WERI-Rb-1 (cell line): ENCODE measurements around the gene DUSP22.

ENCODE experiments used
- DNase-seq: peaks from one replicate; pipeline ENCODE4 v3.0.0-alpha.2; 2020
- H3K27ac ChIP-seq: fragments of 250-450 bp; sonication (Bioruptor Pico); 2 replicates; pipeline ENCODE4 v1.5.1; 2020; ENCODE audit warnings: mild to moderate bottlenecking, moderate library complexity
- H3K27me3 ChIP-seq: fragments of 250-450 bp; sonication (Bioruptor Pico); 2 replicates; pipeline ENCODE4 v1.5.1; 2021; ENCODE audit warnings: mild to moderate bottlenecking, low read depth, moderate library complexity; ENCODE audit not compliant: insufficient read depth, severe bottlenecking
- H3K36me3 ChIP-seq: fragments of 250-450 bp; sonication (Bioruptor Pico); 2 replicates; pipeline ENCODE4 v1.5.1; 2020; ENCODE audit warnings: mild to moderate bottlenecking, moderate library complexity
- H3K4me3 ChIP-seq: 2 replicates; pipeline ENCODE4 v1.5.1; 2011; ENCODE audit warnings: low read depth, mild to moderate bottlenecking, control low read depth, low read length
- H3K9me3 ChIP-seq: fragments of 250-450 bp; sonication (Bioruptor Pico); 2 replicates; pipeline ENCODE4 v1.5.1; 2021; ENCODE audit warnings: mild to moderate bottlenecking, moderate library complexity; ENCODE audit not compliant: severe bottlenecking
- CTCF ChIP-seq: IDR thresholded peaks from 2 replicates; pipeline ENCODE4 v1.5.1; 2011; ENCODE audit warnings: low read depth, mild to moderate bottlenecking, control low read depth, inconsistent platforms, low read length

Gene DUSP22

DNA sequence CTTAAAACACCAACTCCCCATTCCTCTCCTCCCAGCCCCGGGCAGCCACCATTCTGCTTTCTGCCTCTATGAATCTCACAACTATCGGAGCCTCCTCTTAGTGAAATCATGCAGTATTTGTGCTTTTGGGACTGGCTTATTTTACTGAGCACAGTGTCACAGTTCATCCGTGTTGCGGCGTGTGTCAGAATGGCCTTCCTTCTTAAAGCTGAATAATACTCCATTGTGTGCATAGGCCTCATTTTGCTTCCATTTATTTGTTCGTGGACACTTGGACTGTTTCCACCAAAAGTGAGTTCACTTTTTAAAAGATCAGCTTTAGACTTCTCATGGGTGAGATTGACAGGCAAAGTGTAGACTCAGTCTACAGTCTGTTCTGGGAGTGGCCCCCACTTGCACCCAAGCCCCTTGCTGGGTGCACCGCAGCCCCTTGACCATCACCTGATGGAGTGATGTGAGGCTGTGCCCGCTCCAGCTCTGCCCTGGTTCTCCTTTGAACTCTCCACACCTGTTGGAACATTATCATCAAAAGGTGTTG, 12.6 kb downstream of the DUSP22 start:
- TF ChIP-seq CTCF: no peak

GRCh38 chr6:305371-306206, 13.3 kb downstream of the DUSP22 start:
- Histone ChIP-seq H3K4me3 (no peak overlapping the region), H3K36me3 (no peaks in the 10 kb centered on the region), H3K9me3 (no peaks in the 10 kb centered on the region), H3K27me3 (peaks cover 59% of the 10 kb centered on the region), H3K27ac (no peak overlapping the region)
- no peak for TF ChIP-seq CTCF
- no peak for DNase-seq

More for the DNA sequence above, 12.6 kb downstream of the DUSP22 start:
- DNase-seq: no peak
- Histone ChIP-seq H3K9me3 (no peaks in the 10 kb centered on the region), H3K27me3 (peaks cover 59% of the 10 kb centered on the region), H3K4me3 (no peak overlapping the region), H3K27ac (no peak overlapping the region), H3K36me3 (no peaks in the 10 kb centered on the region)

GRCh38 chr6:306641-307061, 14.4 kb downstream of the DUSP22 start:
- H3K4me3 ChIP-seq: no peak overlapping the region

GRCh38 chr6:307065-307814, 15.0 kb downstream of the DUSP22 start:
- Histone ChIP-seq H3K9me3 (no peaks in the 10 kb centered on the region), H3K27ac (no peak overlapping the region), H3K27me3 (peaks cover 52% of the 10 kb centered on the region), H3K36me3 (no peaks in the 10 kb centered on the region), H3K4me3 (no peak overlapping the region)
- no peak for TF ChIP-seq CTCF
- DNase-seq: no peak

More at GRCh38 chr6:306641-307061, 14.4 kb downstream of the DUSP22 start:
- no peak for DNase-seq
- H3K9me3 ChIP-seq: no peaks in the 10 kb centered on the region
- no peak overlapping the region for H3K27ac ChIP-seq
- H3K36me3 ChIP-seq: no peaks in the 10 kb centered on the region
- peaks cover 56% of the 10 kb centered on the region for H3K27me3 ChIP-seq
- TF ChIP-seq CTCF: no peak

GRCh38 chr6:307874-308273, 15.6 kb downstream of the DUSP22 start:
- no peaks in the 10 kb centered on the region for H3K36me3 ChIP-seq
- H3K4me3 ChIP-seq: no peak overlapping the region
- no peaks in the 10 kb centered on the region for H3K9me3 ChIP-seq
- no peak for DNase-seq
- TF ChIP-seq CTCF: no peak
- peaks cover 48% of the 10 kb centered on the region for H3K27me3 ChIP-seq
- no peak overlapping the region for H3K27ac ChIP-seq
